Psoas muscle (tissue), 8 donors: ENCODE measurements around the gene CLIP4. TPM values are rescaled to one million over a fixed set of nuclear protein-coding genes. Genes with fewer than 3 reads are reported as not detected.
A peak's percentile ranks its signal among the peaks of the same experiment; 100 is the strongest.

ENCODE experiments used
- ATAC-seq, 4 donors: fragments of 200-7000 bp; cut with Tn5 transposase; one replicate each; pipeline ENCODE4 v1.9.1; 2020; ENCODE audit warnings: moderate library complexity in 3 of 4, mild to moderate bottlenecking in 2 of 4
- DNase-seq, 2 donors: peaks; one replicate each; pipeline ENCODE4 v3.0.0-alpha.2; 2020
- H3K27ac ChIP-seq: fragments of 200-600 bp; one replicate; pipeline ENCODE4 v1.8.0; 2022
- H3K27me3 ChIP-seq, 3 donors: fragments of 200-600 bp in 1 of 3; one replicate each; pipeline versions ENCODE4 v1.6.1 to v1.8.0; 2013 to 2022; ENCODE audit warnings: low read length in 2 of 3, mild to moderate bottlenecking in 2 of 3, moderate library complexity in 1 of 3; ENCODE audit not compliant: insufficient read depth in 3 of 3
- H3K36me3 ChIP-seq, 2 donors: fragments of 200-600 bp in 1 of 2; one replicate each; pipeline versions ENCODE4 v1.6.1 to v1.8.0; 2013 to 2022; ENCODE audit warnings: low read depth in 1 of 2, mild to moderate bottlenecking in 1 of 2, moderate library complexity in 1 of 2; ENCODE audit not compliant: insufficient read depth in 1 of 2
- H3K4me1 ChIP-seq: fragments of 200-600 bp; one replicate; pipeline ENCODE4 v1.8.0; 2022
- H3K4me3 ChIP-seq: fragments of 200-600 bp; one replicate; pipeline ENCODE4 v1.8.0; 2022; ENCODE audit warnings: mild to moderate bottlenecking
- H3K9me3 ChIP-seq: fragments of 200-600 bp; one replicate; pipeline ENCODE4 v1.8.0; 2022
- CTCF ChIP-seq: fragments of 200-600 bp; IDR thresholded peaks from one replicate; pipeline ENCODE4 v1.8.0; 2022; ENCODE audit warnings: antibody characterized with exemption
- WGBS, 3 donors: extraction: QIAGEN DNeasy Blood & Tissue Kit; methylation state at CpG; one replicate each; pipeline versions ENCODE4 v1.1.6 to v1.1.7; 2013; 5-methylcytosine and 5-hydroxymethylcytosine counted together
- intact Hi-C, 2 donors: fragments of 100-400 bp; cut with DNase I; formaldehyde crosslinking; loops; one replicate each; pipeline versions ENCODE4 v1.11.0 to v1.14.2; 2022
- polyA plus RNA-seq, 3 donors: library from polyadenylated mRNA; stranded (reverse); fragments of 200-250 nt; gene quantifications; one replicate each; pipeline ENCODE4 v1.2.3, GENCODE V29; 2013
- total RNA-seq, 4 donors: library from RNA; stranded (reverse); fragmentation: NEBNext Ultra II Directional in 2 of 4; extraction: Animal tissue kit (Norgen Biotek cat#: 25700) in 2 of 4; gene quantifications; one replicate each; pipeline versions ENCODE4 v1.2.1 to v1.2.4, GENCODE V29; 2021 to 2023
- donor health status: healthy with polysubstance abuse.
- donor health status: DM: no; HTN: no; CAD: no; lungs with moderate emphysema.
- donor health status: Bipolar disorder and iron deficiency.
- donor health status: healthy.
- donor health status: DM: yes; HTN: yes; CAD: no.
- donor health status: DM: no; HTN: no; CAD: no.
- donor health status: DM: no; HTN: no; CAD: no.
- donor health status: DM: yes; HTN: yes; CAD: no.

CLIP4 gene
- total and polyA plus RNA-seq, 7 donors: 26.7 to 111 (median 68.2) TPM

DNA sequence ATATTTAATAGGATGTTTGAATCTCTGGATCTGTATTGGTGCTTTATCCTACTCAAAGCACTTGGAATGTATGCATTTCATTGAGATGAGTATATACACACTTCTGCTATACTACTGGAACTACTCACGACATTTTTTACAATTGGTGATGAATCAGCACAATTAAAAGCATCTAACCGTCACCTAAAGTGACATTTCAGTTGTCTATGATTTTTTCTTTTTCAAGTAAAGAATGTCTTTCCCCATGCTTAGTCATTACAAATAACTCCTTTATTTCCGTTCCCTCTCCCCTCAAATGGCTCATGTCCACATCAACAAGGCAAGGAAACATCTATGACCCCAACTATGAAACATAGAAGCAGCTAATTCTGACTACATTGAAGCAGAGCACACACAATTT, 77.3 kb downstream of the CLIP4 start:
- H3K36me3 ChIP-seq: peaks cover 0 to 34% of the 10 kb centered on the region in 2 donors
- no peaks in the 10 kb centered on the region for H3K9me3 ChIP-seq
- no peak overlapping the region for H3K4me3 ChIP-seq
- ATAC-seq (no peak), DNase-seq (no peak)
- no peak for TF ChIP-seq CTCF
- no peaks in the 10 kb centered on the region for H3K4me1 ChIP-seq
- no peak overlapping the region for H3K27ac ChIP-seq
- intact Hi-C loops: loop anchor here in 1 of 2 donors (10.0 kb wide), 1 partner anchor 368 kb away; no protein-coding TSS in a partner anchor
- 81 to 85% (median 84%) methylated on average over 3 of the region's 3 CpGs for WGBS, 3 donors
- no peaks in the 10 kb centered on the region for H3K27me3 ChIP-seq

DNA sequence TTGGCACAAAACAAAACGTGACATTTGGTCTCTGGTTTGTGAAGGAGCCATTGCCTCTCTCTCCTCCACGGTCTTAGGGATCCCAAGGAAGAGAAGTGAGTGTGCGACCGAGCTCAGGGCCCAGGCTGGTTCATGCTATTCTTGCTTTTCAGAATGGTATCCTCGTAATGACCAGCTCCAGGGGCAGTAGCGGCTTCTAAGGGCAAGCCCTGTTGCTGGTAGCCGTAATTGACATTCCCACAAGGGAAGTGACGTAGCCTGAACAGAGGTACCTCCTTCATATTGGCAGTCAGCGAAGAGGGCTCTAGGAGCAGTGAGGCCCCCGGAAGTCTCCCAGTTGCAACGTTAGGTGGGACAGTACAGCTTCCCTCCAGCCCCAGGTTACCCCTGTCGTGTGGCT, 77.9 kb downstream of the CLIP4 start:
- intact Hi-C loops: loop anchor here in 1 of 2 donors (10.0 kb wide), 1 partner anchor 368 kb away; no protein-coding TSS in a partner anchor
- TF ChIP-seq CTCF: no peak
- 85 to 89% (median 87%) methylated on average over 12 of the region's 12 CpGs for WGBS, 3 donors
- H3K4me3 ChIP-seq: no peak overlapping the region
- H3K27ac ChIP-seq: no peak overlapping the region
- H3K36me3 ChIP-seq: peaks cover 0 to 30% of the 10 kb centered on the region in 2 donors
- H3K4me1 ChIP-seq: no peaks in the 10 kb centered on the region
- H3K27me3 ChIP-seq: no peaks in the 10 kb centered on the region
- ATAC-seq: no peak
- no peak for DNase-seq
- H3K9me3 ChIP-seq: no peaks in the 10 kb centered on the region

DNA sequence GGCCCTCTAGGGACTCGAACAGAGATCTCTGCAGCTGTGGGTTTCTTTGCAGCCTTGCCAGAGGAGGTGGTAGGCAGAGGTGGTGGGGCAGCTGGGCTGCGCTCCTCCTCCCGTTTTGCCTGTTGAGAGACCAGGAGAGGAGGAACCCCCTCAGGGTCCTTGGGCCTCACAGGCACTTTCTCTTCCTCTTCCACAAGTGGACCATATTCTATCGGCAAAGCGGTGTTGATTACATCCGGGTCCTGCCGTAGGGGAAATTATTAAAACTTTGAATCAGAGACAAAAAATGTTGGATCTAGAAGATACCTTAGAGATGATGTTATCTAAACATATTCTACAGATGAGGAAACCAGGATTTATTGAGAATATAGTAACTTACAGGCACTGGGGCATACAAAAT, 78.5 kb downstream of the CLIP4 start:
- DNase-seq (no peak), ATAC-seq (no peak)
- TF ChIP-seq CTCF: no peak
- peaks cover 0 to 28% of the 10 kb centered on the region in 2 donors for H3K36me3 ChIP-seq
- no peak overlapping the region for H3K27ac ChIP-seq
- no peaks in the 10 kb centered on the region for H3K9me3 ChIP-seq
- no peaks in the 10 kb centered on the region for H3K4me1 ChIP-seq
- H3K27me3 ChIP-seq: no peaks in the 10 kb centered on the region
- no peak overlapping the region for H3K4me3 ChIP-seq
- intact Hi-C loops: loop anchor here in 1 of 2 donors (10.0 kb wide), 1 partner anchor 369 kb away; no protein-coding TSS in a partner anchor
- 73 to 77% (median 74%) methylated on average over 7 of the region's 7 CpGs for WGBS, 3 donors

- ATAC-seq (peak in 1 of 4 donors; percentile 23), DNase-seq (no peak)
- WGBS, 3 donors: 75 to 79% (median 78%) methylated on average over 8 of the region's 8 CpGs
- intact Hi-C loops: loop anchor here (1.0 to 10.0 kb wide), 5 partner anchors 138 to 375 kb away; no protein-coding TSS in a partner anchor
- H3K36me3 ChIP-seq: peaks cover 0 to 24% of the 10 kb centered on the region in 2 donors
- no peaks in the 10 kb centered on the region for H3K27me3 ChIP-seq
- H3K9me3 ChIP-seq: no peaks in the 10 kb centered on the region
- H3K27ac ChIP-seq: no peak overlapping the region
- no peak overlapping the region for H3K4me3 ChIP-seq
- no peak for TF ChIP-seq CTCF
- no peaks in the 10 kb centered on the region for H3K4me1 ChIP-seq
Observed at GRCh38 chr2:29195796-29196195, 80.6 kb downstream of the CLIP4 start.
